Hematopoietic multipotent progenitor cell (in vitro differentiated cells): ENCODE data around the gene XAGE1B. TPM values are rescaled to one million over a fixed set of nuclear protein-coding genes. Genes with fewer than 3 reads are reported as not detected.

Source experiments
- small RNA-seq: library from RNA; depleted of rRNA; stranded (forward); fragments of <200 nt; gene quantifications from one replicate; pipeline ENCODE3, GENCODE V24; 2012
- total RNA-seq: library from RNA; depleted of rRNA; stranded (reverse); fragments of >200 nt; gene quantifications from one replicate; pipeline ENCODE4 v1.2.3, GENCODE V29; 2012

XAGE1B gene
- total RNA-seq, 1 donor = not detected

Small RNA genes within 50 kb of the gene (small RNA-seq; reads per million reads assigned to genes)
- gene BX510359.8 = not detected
- gene RBM22P7 = not detected

Other genes with a start within 250 kb of the XAGE1B start
- gene XAGE2, start 148.0 kb downstream of the XAGE1B start, total RNA-seq = not detected
- not detected for gene XAGE1A, start 21.3 kb downstream of the XAGE1B start, total RNA-seq
- gene SSX7, start 137.8 kb upstream of the XAGE1B start, total RNA-seq = not detected
- gene SSX2, start 190.1 kb upstream of the XAGE1B start, total RNA-seq = not detected
- not detected for gene SSX2B, start 234.2 kb upstream of the XAGE1B start, total RNA-seq